HG03108 (cell line): ENCODE results near the gene MYO1E.
A peak's percentile ranks its signal among the peaks of the same experiment; 100 is the strongest.
"Not testable (repeated sequence)": the region's sequence is repeated elsewhere in the genome, so short reads cannot be mapped to it uniquely, and the experiment has no call there.

Experiments
- ATAC-seq: cut with Tn5 transposase; IDR thresholded peaks from one replicate; pipeline ENCODE4 v1.9.1; 2021; ENCODE audit warnings: moderate library complexity; ENCODE audit not compliant: unreplicated experiment

The MYO1E gene

GRCh38 chr15:59388670-59389069 lies 16.0 kb upstream of the MYO1E start:
- no peak for ATAC-seq

GRCh38 chr15:59387196-59387878 lies 14.7 kb upstream of the MYO1E start:
- ATAC-seq = not testable (repeated sequence)

- ATAC-seq = no peak
Measured at GRCh38 chr15:59385171-59385570, 12.5 kb upstream of the MYO1E start.

GRCh38 chr15:59384507-59384906 lies 11.8 kb upstream of the MYO1E start:
- ATAC-seq = no peak

- ATAC-seq = no peak
Measured at GRCh38 chr15:59380902-59381610, 8.4 kb upstream of the MYO1E start.

- no peak for ATAC-seq
Measured at GRCh38 chr15:59379531-59379930, 6.9 kb upstream of the MYO1E start.

- ATAC-seq = no peak
Measured at GRCh38 chr15:59378855-59379254, 6.2 kb upstream of the MYO1E start.

- ATAC-seq = no peak
Measured at GRCh38 chr15:59377924-59378323, 5.3 kb upstream of the MYO1E start.

GRCh38 chr15:59376733-59377132 lies 4.1 kb upstream of the MYO1E start:
- ATAC-seq = no peak

- no peak for ATAC-seq
Measured at GRCh38 chr15:59373215-59373614, 544 bp upstream of the MYO1E start.

GRCh38 chr15:59371458-59372351 lies 966 bp downstream of the MYO1E start:
- ATAC-seq = peak; percentile 28

GRCh38 chr15:59369597-59369996 lies 3.1 kb downstream of the MYO1E start:
- ATAC-seq = no peak

GRCh38 chr15:59367022-59367451 lies 5.6 kb downstream of the MYO1E start:
- ATAC-seq = no peak

GRCh38 chr15:59366333-59367021 lies 6.2 kb downstream of the MYO1E start:
- ATAC-seq = no peak

GRCh38 chr15:59364248-59364647 lies 8.4 kb downstream of the MYO1E start:
- no peak for ATAC-seq

- no peak for ATAC-seq
Measured at GRCh38 chr15:59362331-59362730, 10.3 kb downstream of the MYO1E start.

- ATAC-seq = no peak
Measured at GRCh38 chr15:59360896-59361295, 11.8 kb downstream of the MYO1E start.

GRCh38 chr15:59360305-59360704 lies 12.4 kb downstream of the MYO1E start:
- ATAC-seq = no peak

- ATAC-seq = no peak
Measured at GRCh38 chr15:59355730-59356129, 16.9 kb downstream of the MYO1E start.

- ATAC-seq = no peak
Measured at GRCh38 chr15:59354417-59355031, 18.1 kb downstream of the MYO1E start.
